Fibroblast of mammary gland (primary cell): ENCODE data around the gene CFAP107.
A peak's percentile ranks its signal among the peaks of the same experiment; 100 is the strongest.
"Not testable (repeated sequence)": the region's sequence is repeated elsewhere in the genome, so short reads cannot be mapped to it uniquely, and the experiment has no call there.

Experiments used
- DNase-seq: peaks from one replicate; pipeline ENCODE4 v3.0.0-alpha.2; 2010; ENCODE audit warnings: low read depth
- H3K4me3 ChIP-seq: 2 replicates; pipeline ENCODE4 v1.5.1; 2011; ENCODE audit warnings: low read depth, mild to moderate bottlenecking, low read length, moderate library complexity; ENCODE audit not compliant: control insufficient read depth
- CTCF ChIP-seq: conservative IDR thresholded peaks from 2 replicates; pipeline ENCODE4 v1.5.1; 2011; ENCODE audit warnings: low read depth, low read length, inconsistent platforms; ENCODE audit not compliant: control insufficient read depth, insufficient read depth

CFAP107 gene

GRCh38 chr1:12709091-12709491, 36.9 kb upstream of the CFAP107 start:
- DNase-seq: peak; percentile 16
- H3K4me3 ChIP-seq: no peak overlapping the region
- no peak for TF ChIP-seq CTCF

- H3K4me3 ChIP-seq: no peak overlapping the region
- no peak for TF ChIP-seq CTCF
- peak; percentile 5 for DNase-seq
Observed at GRCh38 chr1:12709696-12710095, 36.3 kb upstream of the CFAP107 start.

DNA sequence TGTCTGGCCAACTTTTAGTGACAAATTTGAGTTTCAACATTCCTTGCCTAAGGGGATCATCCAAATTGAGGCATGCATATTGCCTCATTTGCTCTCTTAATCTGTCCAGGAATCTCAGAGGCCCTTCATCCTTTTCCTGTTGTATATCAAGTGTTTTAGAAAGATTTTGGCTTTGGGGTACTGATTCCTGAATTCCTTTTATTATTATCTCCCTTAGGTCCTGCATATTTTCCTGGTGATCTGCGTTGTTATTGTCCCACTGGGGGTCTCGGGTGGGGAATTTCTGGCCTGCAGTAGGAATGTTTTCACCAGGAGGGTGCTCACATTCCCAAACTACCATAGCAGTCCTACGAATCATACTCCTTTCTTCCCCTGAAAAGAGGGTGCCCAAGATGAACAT, 34.5 kb upstream of the CFAP107 start:
- H3K4me3 ChIP-seq: no peak overlapping the region
- DNase-seq: no peak
- no peak for TF ChIP-seq CTCF

GRCh38 chr1:12712076-12712475, 33.9 kb upstream of the CFAP107 start:
- H3K4me3 ChIP-seq: no peak overlapping the region
- no peak for DNase-seq
- TF ChIP-seq CTCF: no peak

DNA sequence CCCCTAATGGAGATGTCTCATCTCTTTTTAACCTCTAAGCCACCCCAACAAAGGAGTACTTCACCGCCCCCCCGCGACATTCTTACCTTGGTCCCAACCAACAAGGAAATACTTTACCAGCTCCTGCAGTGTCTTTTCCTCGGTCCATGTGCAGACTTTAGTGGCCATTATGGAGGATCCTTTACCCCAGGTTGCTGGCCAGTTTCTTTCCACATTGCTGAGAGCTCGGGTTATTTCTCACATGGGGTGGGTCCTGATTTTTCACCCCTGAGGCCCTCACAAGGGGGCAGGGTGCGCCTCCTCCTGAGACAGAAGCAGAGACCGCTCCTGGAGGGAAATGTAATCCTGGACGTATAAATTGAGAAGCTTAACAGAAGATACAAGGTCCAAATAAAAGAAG, 33.1 kb upstream of the CFAP107 start:
- TF ChIP-seq CTCF: no peak
- no peak overlapping the region for H3K4me3 ChIP-seq
- no peak for DNase-seq

GRCh38 chr1:12713651-12714050, 32.3 kb upstream of the CFAP107 start:
- not testable (repeated sequence) for H3K4me3 ChIP-seq, DNase-seq

- no peak for TF ChIP-seq CTCF
- H3K4me3 ChIP-seq: no peak overlapping the region
- DNase-seq: no peak
Observed at GRCh38 chr1:12714710-12715475, 31.1 kb upstream of the CFAP107 start.
